Mesothelial cell of epicardium (in vitro differentiated cells): Measurements from ENCODE around the gene LYPD3. TPM values are rescaled to one million over a fixed set of nuclear protein-coding genes. Genes with fewer than 3 reads are reported as not detected.
A peak's percentile ranks its signal among the peaks of the same experiment; 100 is the strongest.

ENCODE experiments used
- DNase-seq, 2 experiments: peaks; one replicate each; pipeline ENCODE4 v3.0.0; 2021; ENCODE audit warnings: low spot score in 2 of 2; ENCODE audit not compliant: unreplicated experiment in 2 of 2
- H3K27ac Mint-ChIP-seq: 2 replicates; pipeline ENCODE4 v1.8.0; 2021; ENCODE audit warnings: mixed read lengths
- H3K27me3 Mint-ChIP-seq: 2 replicates; pipeline ENCODE4 v1.8.0; 2021; ENCODE audit warnings: low read depth, mixed read lengths
- H3K36me3 Mint-ChIP-seq: 2 replicates; pipeline ENCODE4 v1.8.0; 2021; ENCODE audit warnings: mixed read lengths
- H3K4me1 Mint-ChIP-seq: 2 replicates; pipeline ENCODE4 v1.8.0; 2021; ENCODE audit warnings: mixed read lengths
- H3K4me3 Mint-ChIP-seq: 2 replicates; pipeline ENCODE4 v1.8.0; 2021; ENCODE audit warnings: mild to moderate bottlenecking, moderate library complexity, mixed read lengths
- H3K9me3 Mint-ChIP-seq: 2 replicates; pipeline ENCODE4 v1.8.0; 2021; ENCODE audit warnings: mixed read lengths
- total RNA-seq: library from RNA; stranded (reverse); gene quantifications from 3 replicates; pipeline ENCODE4 v1.2.1, GENCODE V29; 2021
- TF ChIP-seq, protein P1 (sequence below): fragments of 200-600 bp; sonication (generic); IDR thresholded peaks from one replicate; pipeline ENCODE4 v1.5.0; 2021; ENCODE audit warnings: antibody characterized with exemption; ENCODE audit not compliant: unreplicated experiment

Gene LYPD3
- total RNA-seq, 1 donor from 2014 or later = 3.4 TPM

DNA sequence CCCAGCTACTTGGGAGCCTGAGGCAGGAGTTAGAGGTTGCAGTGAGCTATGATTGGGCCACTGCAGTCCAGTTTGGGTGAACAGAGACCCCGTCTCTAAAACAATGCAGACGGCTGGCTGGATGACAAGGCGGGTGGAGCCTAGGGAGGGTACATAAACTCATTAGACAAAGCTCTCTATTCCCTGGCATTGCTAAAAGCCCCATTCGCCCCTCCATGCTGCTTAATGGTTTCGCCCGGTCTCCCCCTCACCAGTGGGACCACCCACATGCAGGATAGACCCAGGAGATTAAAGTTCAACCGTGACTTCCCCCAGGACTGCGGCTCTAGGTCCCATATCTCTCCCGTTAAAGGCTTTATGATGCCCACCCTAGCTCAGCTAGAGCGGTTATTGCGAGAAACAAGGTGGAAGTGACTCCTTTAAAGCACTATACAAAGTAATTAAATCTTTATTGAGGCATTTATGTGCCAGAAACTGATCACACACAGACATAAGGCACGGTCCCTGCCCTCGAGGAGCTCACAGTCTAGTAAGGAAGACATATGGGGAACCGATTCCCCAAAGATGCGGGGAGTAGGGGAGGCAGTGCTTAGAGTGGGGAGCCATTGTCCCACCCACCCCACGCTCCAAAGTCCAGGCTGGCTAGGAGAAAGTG lies 4.9 kb downstream of the LYPD3 start:
- H3K27me3 Mint-ChIP-seq = peaks cover 31% of the 10 kb centered on the region
- no peaks in the 10 kb centered on the region for H3K9me3 Mint-ChIP-seq
- peaks cover 6% of the 10 kb centered on the region for H3K36me3 Mint-ChIP-seq
- TF ChIP-seq, protein P1, sequence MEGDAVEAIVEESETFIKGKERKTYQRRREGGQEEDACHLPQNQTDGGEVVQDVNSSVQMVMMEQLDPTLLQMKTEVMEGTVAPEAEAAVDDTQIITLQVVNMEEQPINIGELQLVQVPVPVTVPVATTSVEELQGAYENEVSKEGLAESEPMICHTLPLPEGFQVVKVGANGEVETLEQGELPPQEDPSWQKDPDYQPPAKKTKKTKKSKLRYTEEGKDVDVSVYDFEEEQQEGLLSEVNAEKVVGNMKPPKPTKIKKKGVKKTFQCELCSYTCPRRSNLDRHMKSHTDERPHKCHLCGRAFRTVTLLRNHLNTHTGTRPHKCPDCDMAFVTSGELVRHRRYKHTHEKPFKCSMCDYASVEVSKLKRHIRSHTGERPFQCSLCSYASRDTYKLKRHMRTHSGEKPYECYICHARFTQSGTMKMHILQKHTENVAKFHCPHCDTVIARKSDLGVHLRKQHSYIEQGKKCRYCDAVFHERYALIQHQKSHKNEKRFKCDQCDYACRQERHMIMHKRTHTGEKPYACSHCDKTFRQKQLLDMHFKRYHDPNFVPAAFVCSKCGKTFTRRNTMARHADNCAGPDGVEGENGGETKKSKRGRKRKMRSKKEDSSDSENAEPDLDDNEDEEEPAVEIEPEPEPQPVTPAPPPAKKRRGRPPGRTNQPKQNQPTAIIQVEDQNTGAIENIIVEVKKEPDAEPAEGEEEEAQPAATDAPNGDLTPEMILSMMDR = no peak
- H3K4me3 Mint-ChIP-seq = no peak overlapping the region
- peaks cover 10% of the 10 kb centered on the region for H3K4me1 Mint-ChIP-seq
- DNase-seq = no peak
- H3K27ac Mint-ChIP-seq = no peak overlapping the region

GRCh38 chr19:43457809-43458208 lies 7.6 kb downstream of the LYPD3 start:
- peaks cover 9% of the 10 kb centered on the region for H3K4me1 Mint-ChIP-seq
- H3K27me3 Mint-ChIP-seq = peaks cover 26% of the 10 kb centered on the region
- peaks cover 6% of the 10 kb centered on the region for H3K36me3 Mint-ChIP-seq
- H3K4me3 Mint-ChIP-seq = no peak overlapping the region
- TF ChIP-seq, protein P1 = no peak
- no peak overlapping the region for H3K27ac Mint-ChIP-seq
- no peaks in the 10 kb centered on the region for H3K9me3 Mint-ChIP-seq
- no peak for DNase-seq

GRCh38 chr19:43455321-43456113 lies 9.9 kb downstream of the LYPD3 start:
- Mint-ChIP-seq H3K4me1 (peaks cover 9% of the 10 kb centered on the region), H3K36me3 (no peaks in the 10 kb centered on the region), H3K27me3 (peaks cover 7% of the 10 kb centered on the region), H3K9me3 (peaks cover 7% of the 10 kb centered on the region), H3K4me3 (no peak overlapping the region), H3K27ac (peak overlapping the region; percentile 80)
- TF ChIP-seq, protein P1 = no peak
- no peak for DNase-seq

GRCh38 chr19:43454031-43454430 lies 11.4 kb downstream of the LYPD3 start:
- H3K9me3 Mint-ChIP-seq = peaks cover 7% of the 10 kb centered on the region
- no peak for DNase-seq
- H3K4me1 Mint-ChIP-seq = peaks cover 9% of the 10 kb centered on the region
- H3K27me3 Mint-ChIP-seq = peaks cover 5% of the 10 kb centered on the region
- H3K4me3 Mint-ChIP-seq = no peak overlapping the region
- H3K27ac Mint-ChIP-seq = no peak overlapping the region
- H3K36me3 Mint-ChIP-seq = no peaks in the 10 kb centered on the region
- TF ChIP-seq, protein P1 = no peak

GRCh38 chr19:43452582-43452981 lies 12.8 kb downstream of the LYPD3 start:
- TF ChIP-seq, protein P1 = no peak
- Mint-ChIP-seq H3K27ac (no peak overlapping the region), H3K4me3 (no peak overlapping the region), H3K9me3 (peaks cover 7% of the 10 kb centered on the region), H3K4me1 (peaks cover 9% of the 10 kb centered on the region), H3K27me3 (peaks cover 3% of the 10 kb centered on the region), H3K36me3 (no peaks in the 10 kb centered on the region)
- DNase-seq = no peak
